HepG2 (cell line): ENCODE results near the gene SECTM1. TPM values are rescaled to one million over a fixed set of nuclear protein-coding genes. Genes with fewer than 3 reads are reported as not detected.
A peak's percentile ranks its signal among the peaks of the same experiment; 100 is the strongest.

ENCODE experiments used
- ARID3A ChIP-seq: IDR thresholded peaks from 2 replicates; pipeline ENCODE4 v1.6.1; 2012; ENCODE audit warnings: low read depth, low read length, improper control_type of control experiment
- ARID4A ChIP-seq: sonication (generic); formaldehyde crosslinking; IDR thresholded peaks from 2 replicates; pipeline ENCODE4 v1.5.0; 2020; ENCODE audit warnings: mild to moderate bottlenecking, missing genetic modification reagents, borderline replicate concordance
- CBX5 ChIP-seq: sonication (generic); formaldehyde crosslinking; IDR thresholded peaks from 2 replicates; pipeline ENCODE4 v1.4.0; 2020; ENCODE audit warnings: missing genetic modification reagents, borderline replicate concordance
- ERF ChIP-seq: IDR thresholded peaks from 2 replicates; pipeline ENCODE4 v1.6.1; 2018; ENCODE audit warnings: missing biosample characterization, missing genetic modification reagents
- GPN1 ChIP-seq: sonication (generic); formaldehyde crosslinking; IDR thresholded peaks from 2 replicates; pipeline ENCODE4 v1.5.1; 2020; ENCODE audit warnings: missing genetic modification reagents, borderline replicate concordance
- NCOR1 ChIP-seq: fragments of 200-600 bp; sonication (generic); IDR thresholded peaks from 2 replicates; pipeline ENCODE4 v1.7.0; 2017; ENCODE audit warnings: antibody characterized with exemption, low read length, borderline replicate concordance
- ONECUT2 ChIP-seq: sonication (generic); formaldehyde crosslinking; IDR thresholded peaks from 2 replicates; pipeline ENCODE4 v1.4.0; 2020; ENCODE audit warnings: missing genetic modification reagents
- YEATS4 ChIP-seq: sonication (generic); formaldehyde crosslinking; IDR thresholded peaks from 2 replicates; pipeline ENCODE4 v1.4.0; 2020; ENCODE audit warnings: missing genetic modification reagents, borderline replicate concordance
- ZBTB25 ChIP-seq: IDR thresholded peaks from 2 replicates; pipeline ENCODE4 v1.6.1; 2018; ENCODE audit warnings: missing genetic modification reagents
- ZBTB40 ChIP-seq, 2 experiments: fragments of 450-650 bp in 1 of 2; sonication (generic) in 1 of 2; formaldehyde crosslinking in 1 of 2; IDR thresholded peaks; 2 replicates each; pipeline versions ENCODE4 v1.6.1 to v1.8.0; 2016 to 2022; ENCODE audit warnings: antibody characterized with exemption in 1 of 2, mild to moderate bottlenecking in 1 of 2, missing genetic modification reagents in 1 of 2
- ZC3H13 ChIP-seq: sonication (generic); formaldehyde crosslinking; IDR thresholded peaks from 2 replicates; pipeline ENCODE4 v1.8.1; 2023; ENCODE audit warnings: mild to moderate bottlenecking, missing genetic modification reagents, moderate library complexity
- polyA plus RNA-seq, 8 experiments: library from polyadenylated mRNA; depleted of rRNA in 3 of 8; stranded (reverse) in 7 of 8; unstranded in 1 of 8; fragments of >200 nt; fragmentation: Illumina TruSeq in 4 of 8; extraction: Trizol in 4 of 8; gene quantifications; 2 replicates each; pipeline versions ENCODE4 v1.2.1 to v1.2.3, GENCODE V29; 2011 to 2016; ENCODE audit warnings: low read depth in 4 of 8, missing spikeins in 1 of 8, mixed read lengths in 1 of 8; ENCODE audit not compliant: insufficient read depth in 1 of 8
- total RNA-seq, 5 experiments: library from RNA; depleted of rRNA; stranded (reverse); fragments of >200 nt; fragmentation: Illumina TruSeq; extraction: Trizol; gene quantifications; 2 replicates each; pipeline ENCODE4 v1.2.3, GENCODE V29; 2016; ENCODE audit warnings: low read depth in 1 of 5

Gene SECTM1
- total and polyA plus RNA-seq, 2 of the 13 experiments (the other 11 are each of a cell fraction or from before 2014, with no cell fraction given): 3.5 to 5.3 TPM

- TF ChIP-seq ZBTB40 (IDR thresholded peaks at IDR 0.05): no peak
- TF ChIP-seq ZBTB40 (CRISPR knock-in tag; IDR thresholded peaks at IDR 0.05): peak; percentile 58; the same call in 1 of the 2 replicates
- peak; percentile 68 for TF ChIP-seq ZC3H13 (CRISPR knock-in tag)
- TF ChIP-seq ONECUT2 (CRISPR knock-in tag): no peak
- TF ChIP-seq ERF: peak; percentile 44; the same call in 1 of the 2 replicates
- TF ChIP-seq NCOR1: peak; percentile 62
- 0 out of 2 replicates have a peak, but pooled peaks have one; percentile 59 for TF ChIP-seq ARID4A (CRISPR knock-in tag)
- TF ChIP-seq GPN1 (CRISPR knock-in tag): no peak
- TF ChIP-seq ARID3A: no peak
- TF ChIP-seq YEATS4: peak; percentile 54; the same call in 1 of the 2 replicates
- TF ChIP-seq CBX5 (CRISPR knock-in tag): no peak
- TF ChIP-seq ZBTB25 (CRISPR knock-in tag): peak; percentile 59; the same call in 1 of the 2 replicates
Measured at GRCh38 chr17:82320140-82320840, 13.3 kb downstream of the SECTM1 start (continued).
